ENCODE measurements around the gene TNFRSF8.

The TNFRSF8 gene

DNA sequence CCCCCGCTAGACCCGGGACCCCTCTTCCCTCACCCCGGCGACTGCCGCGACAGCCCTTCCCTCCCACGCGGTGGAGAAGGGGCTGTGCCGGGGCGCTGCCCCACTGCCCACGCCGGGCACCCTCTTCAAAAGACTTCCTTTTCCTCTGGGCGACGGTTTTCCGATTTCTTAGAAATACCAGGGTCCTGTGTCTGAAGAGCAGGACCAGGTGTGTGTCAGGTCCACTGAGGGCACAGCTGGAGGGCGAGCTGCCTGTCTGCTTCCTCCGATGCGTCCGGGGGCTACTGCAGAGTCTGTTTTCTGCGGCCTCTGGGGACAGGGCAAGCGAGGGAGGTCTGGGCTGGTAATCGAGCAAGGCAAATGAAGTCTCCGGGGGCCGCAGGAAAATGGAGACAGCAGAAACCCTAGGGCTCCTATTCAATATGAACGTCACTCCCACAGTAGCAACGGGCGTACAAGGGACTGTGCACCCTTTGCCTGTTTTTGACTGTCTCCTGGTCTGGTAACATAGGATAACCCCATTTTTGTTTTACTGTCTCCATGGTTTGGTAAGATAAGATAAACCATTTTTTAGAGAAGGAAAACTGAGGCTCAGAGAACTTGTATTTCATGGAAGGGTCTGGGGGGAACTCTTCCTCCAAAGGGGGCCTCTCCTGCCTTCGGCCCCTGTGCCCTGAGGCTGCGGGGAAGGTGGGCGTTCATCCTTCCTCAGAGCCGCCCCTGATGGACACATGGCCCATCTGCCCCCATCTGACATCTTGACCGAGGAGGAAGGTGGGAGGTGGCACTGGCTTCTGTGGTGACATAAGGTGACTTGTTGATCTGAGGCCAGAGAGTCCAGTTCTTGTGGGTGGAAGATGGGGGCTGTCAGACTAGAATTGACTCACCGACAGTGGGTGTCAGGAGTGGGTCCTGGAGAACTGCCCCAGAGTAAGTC, 104.7 kb downstream of the TNFRSF8 start:
- DNase-seq, result no peak
- intact Hi-C loops (cut with DNase I), result no loop called here

DNA sequence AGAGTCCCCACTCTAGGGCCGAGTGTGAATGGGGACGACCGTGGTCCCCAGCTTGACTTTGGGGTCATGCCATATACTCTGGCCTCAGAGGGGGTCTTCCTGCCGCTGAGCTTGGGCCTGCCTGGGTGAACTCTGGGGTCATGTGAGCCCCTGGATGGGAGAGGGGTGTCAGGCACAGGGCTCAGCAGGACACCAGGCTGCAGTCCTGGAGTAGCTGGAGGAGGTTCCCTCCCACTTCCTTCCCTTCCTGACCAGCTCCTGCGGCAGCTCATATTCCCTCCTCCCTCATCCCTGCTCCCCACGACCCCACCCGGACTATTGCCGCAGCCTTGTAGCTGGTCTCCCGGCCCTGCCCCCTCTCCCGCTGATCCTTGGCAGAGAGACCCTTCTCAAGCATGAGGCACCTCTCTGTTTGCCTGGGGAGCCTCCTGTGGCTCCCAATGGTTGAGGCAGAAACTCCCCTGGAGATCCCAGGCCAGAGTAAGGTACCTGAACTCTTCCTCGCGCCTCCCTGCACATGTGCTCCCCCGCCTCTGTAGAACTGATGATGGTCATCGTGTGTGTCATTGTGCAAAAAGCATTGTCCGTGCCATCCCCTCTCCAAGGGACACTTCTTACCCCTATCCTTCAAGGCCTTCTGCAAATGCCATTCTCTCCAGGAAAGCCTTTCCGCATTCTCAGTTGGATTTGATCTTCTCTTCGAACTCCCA, 105.5 kb downstream of the TNFRSF8 start:
- no peak for DNase-seq
- intact Hi-C loops (cut with DNase I), result no loop called here

DNA sequence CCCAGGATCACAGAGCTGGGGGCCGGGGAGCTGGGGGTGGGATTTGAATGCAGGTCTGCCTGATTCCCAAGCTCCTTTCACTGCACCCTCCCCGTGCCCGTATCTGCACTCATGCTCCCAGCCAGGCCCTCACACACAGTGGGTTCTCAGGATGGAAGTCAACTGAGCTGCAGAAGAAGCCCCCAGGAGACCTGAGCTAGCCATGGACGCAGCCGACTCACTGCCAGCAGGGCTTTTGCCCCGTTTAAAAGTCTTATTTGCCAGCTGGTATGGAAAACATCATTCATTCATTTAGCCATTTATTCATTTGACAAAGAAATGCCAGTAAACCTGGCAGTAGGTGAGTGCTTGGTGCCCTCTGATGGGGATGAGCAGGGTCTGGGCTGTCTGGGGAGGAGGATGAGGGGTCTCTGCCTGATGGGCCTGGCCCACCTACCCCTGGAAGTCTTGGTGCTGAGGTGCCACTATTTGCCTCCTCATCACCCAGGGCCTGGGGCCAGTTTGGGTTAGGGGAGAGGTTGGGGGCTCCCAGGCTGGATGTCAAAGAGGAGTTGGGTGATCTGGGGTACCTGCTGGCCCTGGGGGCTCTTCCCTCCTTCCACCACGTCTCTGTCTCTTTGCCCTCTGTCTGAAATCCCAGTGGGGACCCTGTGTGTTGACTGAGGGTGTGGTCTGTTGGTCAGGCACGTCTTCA, 106.5 kb downstream of the TNFRSF8 start:
- intact Hi-C loops (cut with DNase I), result no loop called here
- DNase-seq, result no peak

DNA sequence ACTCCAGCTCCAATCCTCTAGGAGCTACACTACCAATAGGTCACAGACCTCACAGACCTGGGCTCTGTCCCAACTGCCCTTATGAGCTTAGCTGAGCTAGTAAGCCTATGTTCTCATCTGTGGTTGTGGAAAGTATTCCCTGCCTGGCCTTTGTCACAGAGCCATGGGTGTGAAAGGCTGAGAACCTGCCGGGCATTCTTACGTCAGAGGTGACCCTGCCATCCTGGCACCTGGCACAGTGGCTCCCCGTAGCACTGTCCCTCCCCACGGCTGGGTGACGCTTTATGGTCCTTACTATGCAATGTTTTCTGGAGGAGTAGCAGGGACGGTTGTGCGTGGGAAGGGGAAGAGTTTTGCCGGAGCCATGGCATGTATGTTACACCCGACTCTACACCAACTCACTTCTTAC, 107.2 kb downstream of the TNFRSF8 start:
- intact Hi-C loops (cut with DNase I), result no loop called here
- no peak for DNase-seq

DNA sequence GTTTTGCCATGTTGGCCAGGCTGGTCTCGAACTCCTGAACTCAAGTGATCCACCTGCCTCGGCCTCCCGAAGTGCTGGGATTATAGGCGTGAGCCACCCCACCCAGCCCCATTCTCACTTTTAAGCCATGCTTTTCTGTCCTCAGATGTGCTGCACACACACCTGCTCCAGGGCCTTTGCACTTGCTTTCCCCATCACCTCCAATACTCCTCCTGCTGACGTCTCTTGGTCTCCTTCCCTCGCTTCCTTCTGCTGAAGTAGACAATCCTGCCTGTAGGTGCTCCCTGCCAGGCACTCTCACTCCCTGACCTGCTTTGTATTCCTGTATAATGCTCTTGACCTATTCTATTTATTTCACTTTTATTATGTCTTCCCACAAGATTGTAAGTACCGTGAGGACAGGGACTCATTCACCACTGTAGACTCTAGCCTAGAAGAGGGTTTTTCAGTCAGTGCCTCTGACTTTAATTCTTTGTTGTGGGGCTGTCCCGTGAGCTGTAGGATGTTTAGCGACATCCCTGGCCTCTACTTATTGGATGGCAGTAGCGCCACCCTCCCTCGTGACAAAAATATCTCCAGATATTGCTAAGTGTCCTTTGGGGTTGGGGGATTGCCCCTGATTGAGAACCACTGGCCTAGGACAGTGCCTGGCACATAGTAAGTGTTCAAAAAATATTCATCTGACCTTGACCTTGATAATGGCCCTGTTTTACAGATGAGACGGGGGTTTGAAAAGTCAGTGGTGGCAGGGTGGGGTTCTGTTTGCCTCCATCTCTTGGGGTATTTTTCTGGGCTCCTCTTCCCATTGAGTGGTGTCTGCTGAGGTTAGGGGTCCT, 108.3 kb downstream of the TNFRSF8 start:
- intact Hi-C loops (cut with DNase I), result no loop called here
- no peak for DNase-seq

DNA sequence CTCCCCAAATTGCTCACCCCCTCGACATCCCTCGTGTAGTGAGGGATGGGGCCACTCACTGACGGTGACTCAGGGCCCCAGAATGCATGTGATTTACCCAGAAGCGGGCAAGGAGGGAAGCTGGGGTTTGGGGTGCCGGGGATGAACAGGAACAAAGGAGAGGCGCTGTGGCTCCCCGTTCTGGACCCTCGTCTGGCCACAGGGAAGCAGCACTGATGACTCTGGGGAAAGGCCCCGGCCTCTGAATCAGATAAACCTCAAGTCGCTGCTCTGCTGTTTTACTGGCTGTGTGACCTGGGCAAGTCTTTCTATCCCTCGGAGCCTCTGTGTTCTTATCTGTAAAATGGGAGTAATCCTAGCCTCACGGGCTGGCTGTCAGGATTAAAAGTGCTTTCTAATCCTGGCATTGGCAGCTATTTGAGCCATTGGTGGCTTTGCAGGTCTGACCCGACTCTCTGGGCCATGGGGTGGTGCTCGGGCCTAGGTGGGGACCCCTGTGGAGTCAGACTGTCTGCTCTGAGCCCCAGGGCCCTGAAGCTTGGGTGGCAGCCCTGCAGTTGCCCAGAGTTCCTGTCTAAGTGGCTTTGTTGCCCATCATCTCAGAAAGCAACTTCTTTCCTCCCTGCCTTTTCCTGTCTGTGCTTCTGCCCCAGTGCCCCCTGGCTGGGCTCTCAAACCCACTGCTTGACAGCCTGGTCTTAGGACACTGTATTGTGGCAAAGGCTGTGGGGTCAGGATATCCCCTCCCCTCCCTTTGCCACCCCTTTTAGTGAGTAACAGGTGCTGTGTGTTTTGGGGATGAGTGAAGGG, 109.1 kb downstream of the TNFRSF8 start:
- intact Hi-C loops (cut with DNase I), result no loop called here
- DNase-seq, result no peak

DNA sequence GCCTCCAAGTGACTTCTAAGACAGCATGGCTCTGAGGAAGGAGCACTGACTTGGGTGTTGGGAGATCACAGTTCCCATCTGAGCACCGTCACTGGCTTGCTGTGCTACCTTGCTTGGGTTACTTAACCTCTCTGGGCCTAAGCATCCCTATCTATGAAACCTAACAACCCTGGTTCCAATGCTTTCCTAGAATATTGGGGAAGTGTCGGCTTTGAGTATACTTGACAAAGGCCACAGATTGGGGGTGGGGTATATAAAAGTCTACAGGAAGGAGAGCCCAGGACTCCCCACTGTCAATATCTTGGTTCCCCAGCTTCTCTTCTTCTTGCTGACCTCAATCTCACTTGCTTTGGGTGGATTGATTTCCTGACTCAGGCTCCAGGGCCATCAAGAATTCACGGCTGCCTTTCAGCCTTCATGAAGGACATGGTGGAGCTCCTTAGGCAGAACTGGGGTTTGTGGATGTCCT, 110.0 kb downstream of the TNFRSF8 start:
- intact Hi-C loops (cut with DNase I), result no loop called here
- no peak for DNase-seq

DNA sequence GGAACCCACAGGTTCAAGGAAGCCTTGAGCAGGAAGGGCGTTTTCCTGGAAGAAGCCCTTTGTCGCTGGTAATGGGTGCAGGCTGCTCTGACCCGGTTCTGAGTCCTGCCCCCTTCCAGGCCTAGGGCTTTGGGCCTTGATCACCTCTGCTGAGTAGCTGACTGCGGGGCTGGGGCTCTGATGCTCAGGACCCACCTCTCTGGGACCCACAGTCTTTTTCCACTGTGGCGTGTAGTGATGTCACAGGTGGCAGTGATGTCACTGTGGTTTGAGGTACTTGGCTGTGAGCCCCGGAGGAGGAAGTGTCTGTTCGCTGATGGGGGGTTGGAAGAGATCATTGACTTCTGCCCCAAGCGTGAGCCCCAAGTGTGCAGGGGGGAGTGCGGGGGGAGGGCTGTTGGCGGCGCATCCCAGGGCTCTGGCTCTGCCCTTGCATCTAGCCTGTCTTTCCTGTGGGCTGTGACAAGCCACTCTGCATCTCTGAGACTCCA, 110.6 kb downstream of the TNFRSF8 start:
- peak in 1 of 10 donors; percentile 34 for DNase-seq
- intact Hi-C loops (cut with DNase I), result no loop called here

DNA sequence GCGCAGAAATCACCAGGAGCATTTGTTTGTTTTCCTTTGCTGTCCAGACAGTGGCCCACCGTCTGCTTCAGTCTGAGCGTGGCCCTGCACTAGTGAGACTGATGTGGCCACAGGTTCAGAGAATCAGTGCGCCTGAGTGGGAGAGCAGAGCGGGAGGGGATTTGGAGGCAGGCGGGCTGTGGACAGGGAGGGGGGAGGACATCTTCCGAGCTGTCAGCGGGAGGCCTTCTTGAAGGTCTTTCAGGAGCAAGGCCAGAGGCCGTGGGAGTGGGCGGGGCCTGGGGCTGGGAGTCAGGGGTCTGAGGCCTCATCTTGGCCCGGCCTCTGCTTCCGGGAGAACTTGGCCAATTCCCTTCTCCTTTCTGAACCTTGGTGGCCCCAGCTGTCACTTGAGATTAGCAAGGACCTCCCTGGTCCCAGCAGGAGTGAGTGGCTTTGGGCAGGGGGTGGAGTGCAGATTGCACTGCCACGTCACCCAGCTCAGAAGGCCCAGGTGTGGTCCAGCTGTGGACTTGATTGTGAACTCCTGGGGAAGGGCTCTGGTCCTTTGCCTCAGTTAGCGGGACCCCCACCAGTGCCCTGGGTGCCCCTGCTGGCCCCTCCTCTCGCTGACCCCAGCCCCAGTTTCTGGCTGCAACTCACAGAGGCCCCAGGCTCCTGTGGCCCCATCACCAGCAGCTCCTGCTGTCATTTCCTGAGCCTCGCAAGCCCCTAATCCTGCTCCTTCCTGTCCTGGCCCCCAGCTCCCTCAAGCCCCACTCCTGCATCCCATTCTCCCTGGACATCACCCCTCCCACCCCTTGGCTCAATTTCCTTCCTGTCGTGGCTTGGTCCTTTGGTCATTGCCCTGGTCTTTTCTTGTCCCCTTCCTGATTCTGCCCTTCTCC, 112.1 kb downstream of the TNFRSF8 start:
- intact Hi-C loops (cut with DNase I), result no loop called here
- DNase-seq, result no peak

DNA sequence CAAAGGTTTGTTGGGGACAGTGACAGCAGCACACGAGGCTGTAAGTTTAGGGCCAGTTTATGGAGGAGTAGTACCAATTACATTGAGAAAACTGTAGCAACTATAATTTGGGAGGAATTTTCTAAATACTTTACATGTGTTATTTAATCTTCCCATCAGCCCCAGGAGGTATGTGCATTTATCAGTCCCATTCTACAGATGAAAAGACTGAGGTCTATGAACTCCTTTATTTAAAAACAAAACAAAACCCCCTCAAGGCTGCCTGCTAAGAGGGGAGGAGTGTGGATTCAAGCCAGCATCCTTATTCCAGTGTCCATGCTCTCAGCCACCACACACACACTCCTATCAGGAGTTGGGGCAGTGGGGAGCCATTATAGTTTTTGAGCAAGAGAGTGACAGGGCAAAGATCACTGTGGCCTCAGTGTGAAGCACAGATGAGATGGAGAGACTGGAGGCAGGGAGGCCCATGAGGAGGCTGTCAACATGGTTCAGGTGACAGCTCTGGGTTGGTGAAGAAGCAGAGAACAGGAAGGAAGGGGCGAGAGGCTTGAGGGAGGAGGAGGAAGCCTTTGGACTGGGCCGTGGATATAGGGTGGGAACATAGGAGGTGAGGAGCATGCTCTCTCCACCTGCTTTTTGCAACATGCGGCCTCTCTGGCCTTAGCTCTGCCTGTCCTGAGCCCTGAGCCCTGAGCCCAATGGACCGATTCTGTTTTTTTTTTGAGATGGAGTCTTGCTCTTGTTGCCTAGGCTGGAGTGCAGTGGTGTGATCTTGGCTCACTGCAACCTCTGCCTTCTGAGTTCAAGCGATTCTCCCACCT, 113.4 kb downstream of the TNFRSF8 start:
- intact Hi-C loops (cut with DNase I), result no loop called here
- no peak for DNase-seq

DNA sequence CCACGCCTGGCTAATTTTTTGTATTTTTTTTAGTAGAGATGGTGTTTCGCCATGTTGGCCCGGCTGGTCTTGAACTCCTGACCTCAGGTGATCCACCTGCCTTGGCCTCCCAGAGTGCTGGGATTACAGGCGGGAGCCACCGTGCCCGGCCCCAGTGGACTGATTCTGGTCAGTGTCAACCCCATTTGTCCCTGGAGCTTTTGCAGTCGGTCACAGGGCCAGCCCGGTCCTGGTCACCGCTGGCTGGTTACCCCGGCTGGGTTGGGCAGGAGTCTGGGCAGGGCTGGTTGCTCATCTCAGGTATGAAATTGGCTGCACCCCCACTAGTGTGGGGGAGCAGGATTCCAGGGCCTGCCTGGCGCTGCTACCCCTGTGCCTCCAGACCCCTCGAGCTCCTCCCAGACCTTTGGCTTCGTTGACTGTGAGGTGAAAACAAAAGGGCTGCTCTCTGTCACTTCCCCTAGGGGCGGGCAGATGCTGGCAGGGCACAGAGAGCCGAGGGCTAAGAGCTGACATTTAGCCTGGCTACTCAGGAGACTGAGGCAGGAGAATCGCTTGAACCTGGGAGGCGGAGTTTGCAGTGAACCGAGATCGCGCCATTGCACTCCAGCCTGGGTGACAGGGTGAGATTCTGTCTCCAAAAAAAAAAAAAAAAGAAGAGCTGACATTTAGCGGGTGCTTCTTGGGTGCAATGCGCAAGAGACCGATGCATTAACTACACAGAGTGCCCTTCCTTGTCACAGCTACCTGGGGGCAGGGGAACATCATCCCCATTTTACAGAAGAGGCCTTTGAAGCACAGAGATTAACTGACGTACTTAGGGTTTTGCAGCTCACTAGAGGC, 114.3 kb downstream of the TNFRSF8 start:
- DNase-seq, result no peak
- intact Hi-C loops (cut with DNase I), result no loop called here

DNA sequence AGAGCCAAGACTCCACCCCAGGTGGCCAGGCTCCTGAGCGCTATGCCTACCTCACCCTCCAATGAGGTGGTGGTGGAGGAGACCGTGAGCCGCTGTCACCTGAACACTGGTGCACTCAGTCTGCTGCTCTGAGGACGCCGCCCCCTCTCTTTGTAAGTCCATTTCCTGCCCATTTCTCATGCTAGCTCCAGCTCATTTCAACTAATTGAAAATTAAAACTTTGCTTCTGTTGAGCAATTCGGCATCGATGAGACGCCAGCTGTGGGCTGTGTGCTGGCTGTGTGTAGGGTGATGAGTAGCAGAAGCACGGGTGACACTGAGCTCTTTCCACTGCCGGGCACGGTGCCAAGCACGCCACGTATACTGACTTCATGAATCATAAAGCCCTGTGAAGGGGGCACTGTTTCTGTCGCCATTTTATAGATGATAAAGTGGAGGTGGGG, 114.9 kb downstream of the TNFRSF8 start:
- intact Hi-C loops (cut with DNase I), result no loop called here
- DNase-seq, result peak in 1 of 10 donors; percentile 37

DNA sequence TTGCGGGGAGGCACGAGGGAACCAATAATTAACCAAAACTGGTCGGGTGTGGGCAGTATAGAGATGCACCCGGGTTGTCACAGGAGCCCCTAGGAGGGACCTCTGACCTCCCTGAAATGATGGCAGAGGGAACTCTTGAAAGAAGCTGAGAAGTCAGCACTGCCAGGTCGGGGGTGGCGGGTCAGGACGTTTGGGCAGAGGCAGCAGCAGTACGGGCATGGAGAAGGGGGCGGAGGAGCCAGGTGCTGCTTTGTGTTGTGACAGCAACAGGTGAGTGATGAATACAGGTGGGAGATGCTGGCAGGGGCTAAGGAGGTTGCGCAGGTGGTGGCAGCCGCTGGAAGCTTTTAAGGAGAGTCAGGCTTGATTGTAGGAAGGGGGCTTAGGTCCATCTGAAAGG, 115.4 kb downstream of the TNFRSF8 start:
- DNase-seq, result no peak
- intact Hi-C loops (cut with DNase I), result no loop called here

DNA sequence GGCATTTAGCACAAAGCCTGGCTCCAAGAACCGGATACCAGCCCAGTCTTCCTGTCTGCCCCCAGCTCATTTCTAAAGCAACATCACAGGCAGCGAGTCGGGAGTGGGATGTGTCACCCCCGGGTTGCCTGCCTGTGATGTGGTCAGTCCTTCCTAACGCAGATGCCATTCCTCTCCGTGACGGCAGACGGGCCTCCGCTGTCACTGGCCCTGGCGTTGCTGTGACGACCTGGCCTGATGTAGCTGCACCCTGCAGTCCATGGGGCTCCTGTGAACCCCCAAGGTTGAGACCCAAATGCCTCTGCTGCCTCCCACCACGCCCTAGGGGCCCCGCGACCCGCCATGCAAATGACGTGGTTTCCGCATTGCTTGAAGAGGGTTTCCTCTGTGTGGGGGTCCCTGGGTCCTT, 116.0 kb downstream of the TNFRSF8 start:
- DNase-seq, result no peak
- intact Hi-C loops (cut with DNase I), result no loop called here

DNA sequence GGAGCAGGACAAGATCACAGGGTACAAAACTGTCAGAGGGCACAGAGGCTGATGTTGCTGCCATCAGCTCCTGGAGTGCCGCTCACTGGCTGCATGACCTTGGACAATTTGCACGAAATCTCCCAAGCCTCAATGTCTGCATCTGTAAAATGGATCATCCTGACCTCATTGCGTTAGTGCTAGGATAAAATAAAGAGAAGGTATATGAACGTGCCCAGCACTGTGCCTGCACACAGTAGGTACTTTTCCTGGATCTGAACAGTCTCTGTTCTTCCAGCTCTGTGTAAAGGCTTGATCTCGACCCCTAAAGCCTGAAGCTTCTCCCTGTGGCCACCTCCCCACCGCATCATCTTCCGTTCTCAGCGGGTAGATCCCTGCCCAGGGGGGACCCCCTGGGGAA, 116.6 kb downstream of the TNFRSF8 start:
- no peak for DNase-seq
- intact Hi-C loops (cut with DNase I), result loop anchor here (5.0 kb wide), 1 partner anchor 37 kb away; no protein-coding TSS in a partner anchor

DNA sequence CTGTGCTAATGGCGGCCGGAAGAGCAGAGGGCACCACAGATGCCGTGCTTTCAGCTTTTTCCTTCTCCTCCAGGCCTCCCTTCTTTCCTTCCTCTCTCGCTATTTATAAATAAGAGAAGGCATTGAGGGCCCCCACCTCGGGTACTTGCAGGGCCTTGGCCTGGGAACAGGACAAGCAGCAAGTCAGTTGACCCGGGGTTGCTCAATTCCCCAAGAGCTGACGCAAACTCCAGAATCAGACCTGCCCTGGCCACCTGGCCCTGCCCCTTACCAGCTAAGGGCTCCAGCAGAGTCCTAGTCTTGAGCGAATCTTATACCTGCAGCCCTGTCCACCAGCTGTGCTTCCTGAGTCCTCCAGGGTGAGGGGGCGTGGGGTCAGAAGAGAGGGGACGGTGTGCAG, 117.2 kb downstream of the TNFRSF8 start:
- peak in 6 of 10 donors; percentile 34 to 93 (median 52) for DNase-seq
- intact Hi-C loops (cut with DNase I), result loop anchor here (5.0 kb wide), 1 partner anchor 38 kb away; no protein-coding TSS in a partner anchor

Data from posterior cingulate gyrus (tissue), 11 donors.